GM23338 (cell line): ENCODE measurements around the gene GFRA1. TPM values are rescaled to one million over a fixed set of nuclear protein-coding genes. Genes with fewer than 3 reads are reported as not detected.

Source experiments
- ATAC-seq: fragments of 200-7000 bp; cut with Tn5 transposase; 3 replicates; pipeline ENCODE4 v1.9.1; 2020
- DNase-seq: peaks from one replicate; pipeline ENCODE4 v3.0.0-alpha.2; 2015; ENCODE audit warnings: low spot score
- H2AFZ ChIP-seq: fragments of 200-600 bp; sonication (generic); 2 replicates; pipeline ENCODE4 v1.8.0; 2016; ENCODE audit warnings: antibody characterized with exemption, mild to moderate bottlenecking, moderate library complexity
- H3F3A ChIP-seq: fragments of 200-600 bp; sonication (generic); replicated peaks from 2 replicates; pipeline ENCODE4 v1.8.0; 2017; ENCODE audit warnings: antibody characterized with exemption, mixed run types, low read depth
- H3K27ac ChIP-seq: fragments of 200-600 bp; sonication (generic); 2 replicates; pipeline ENCODE4 v1.6.1; 2016; ENCODE audit warnings: low read depth
- H3K27me3 ChIP-seq: fragments of 200-600 bp; sonication (generic); 2 replicates; pipeline ENCODE4 v1.8.0; 2016; ENCODE audit warnings: mild to moderate bottlenecking, mixed run types, moderate library complexity; ENCODE audit not compliant: insufficient read depth
- H3K36me3 ChIP-seq: fragments of 200-600 bp; sonication (generic); 2 replicates; pipeline ENCODE4 v1.8.0; 2016; ENCODE audit warnings: mild to moderate bottlenecking; ENCODE audit not compliant: insufficient read depth
- H3K4me1 ChIP-seq: fragments of 200-600 bp; sonication (generic); 2 replicates; pipeline ENCODE4 v1.8.0; 2016; ENCODE audit warnings: mild to moderate bottlenecking, moderate library complexity; ENCODE audit not compliant: insufficient read depth
- H3K4me2 ChIP-seq: fragments of 200-600 bp; sonication (generic); 2 replicates; pipeline ENCODE4 v1.7.1; 2017; ENCODE audit warnings: mixed run types
- H3K4me3 ChIP-seq: fragments of 200-600 bp; sonication (generic); 2 replicates; pipeline ENCODE4 v1.6.1; 2016; ENCODE audit warnings: mixed run types
- H3K79me2 ChIP-seq: fragments of 200-600 bp; sonication (generic); replicated peaks from 2 replicates; pipeline ENCODE4 v1.8.0; 2017; ENCODE audit warnings: mild to moderate bottlenecking; ENCODE audit not compliant: insufficient read depth
- H3K9me2 ChIP-seq: fragments of 200-600 bp; sonication (generic); 2 replicates; pipeline ENCODE4 v1.8.0; 2017; ENCODE audit not compliant: insufficient read depth
- H4K20me1 ChIP-seq: fragments of 200-600 bp; sonication (generic); replicated peaks from 2 replicates; pipeline ENCODE4 v1.8.0; 2017; ENCODE audit warnings: mild to moderate bottlenecking; ENCODE audit not compliant: insufficient read depth
- H3K27ac Mint-ChIP-seq: 2 replicates; pipeline ENCODE4 v1.8.0; 2020; ENCODE audit warnings: inconsistent platforms, mild to moderate bottlenecking, moderate library complexity, mixed read lengths
- H3K27me3 Mint-ChIP-seq: 3 replicates; pipeline ENCODE4 v1.8.0; 2022; ENCODE audit warnings: low read depth, mild to moderate bottlenecking, moderate library complexity, mixed read lengths, inconsistent platforms; ENCODE audit not compliant: insufficient read depth, poor library complexity
- H3K36me3 Mint-ChIP-seq: 3 replicates; pipeline ENCODE4 v1.8.0; 2021; ENCODE audit warnings: low read depth, mild to moderate bottlenecking, inconsistent platforms, moderate library complexity, mixed read lengths
- H3K4me1 Mint-ChIP-seq: 3 replicates; pipeline ENCODE4 v1.8.0; 2020; ENCODE audit warnings: mild to moderate bottlenecking, inconsistent platforms, mixed read lengths
- H3K4me3 Mint-ChIP-seq: 3 replicates; pipeline ENCODE4 v1.8.0; 2021; ENCODE audit warnings: moderate library complexity, mild to moderate bottlenecking, inconsistent platforms, mixed read lengths
- H3K9me3 Mint-ChIP-seq: 3 replicates; pipeline ENCODE4 v1.8.0; 2020; ENCODE audit warnings: moderate library complexity, mild to moderate bottlenecking, inconsistent platforms, mixed read lengths
- CREB1 ChIP-seq: fragments of 250-450 bp; sonication (Bioruptor Pico); IDR thresholded peaks from 2 replicates; pipeline ENCODE4 v1.5.0; 2020; ENCODE audit warnings: low read depth, mild to moderate bottlenecking, moderate library complexity
- ETS1 ChIP-seq: IDR thresholded peaks from 2 replicates; pipeline ENCODE4 v1.6.1; 2016; ENCODE audit warnings: antibody characterized with exemption
- EZH2 ChIP-seq: fragments of 200-600 bp; sonication (generic); IDR thresholded peaks from one replicate; pipeline ENCODE4 v1.8.0; 2017; ENCODE audit warnings: antibody characterized with exemption, mild to moderate bottlenecking, low read depth; ENCODE audit not compliant: unreplicated experiment
- REST ChIP-seq: IDR thresholded peaks from one replicate; pipeline ENCODE4 v1.6.1; 2018; ENCODE audit warnings: antibody characterized with exemption; ENCODE audit not compliant: unreplicated experiment
- STAT1 ChIP-seq: IDR thresholded peaks from one replicate; pipeline ENCODE4 v1.6.1; 2016; ENCODE audit warnings: antibody characterized with exemption; ENCODE audit not compliant: unreplicated experiment
- ZNF331 ChIP-seq: fragments of 250-450 bp; sonication (Bioruptor Pico); IDR thresholded peaks from 2 replicates; pipeline ENCODE4 v1.5.0; 2020; ENCODE audit warnings: low read depth, mild to moderate bottlenecking, moderate library complexity
- ZNF462 ChIP-seq: fragments of 250-450 bp; sonication (Bioruptor Pico); IDR thresholded peaks from 2 replicates; pipeline ENCODE4 v1.5.0; 2020; ENCODE audit warnings: mild to moderate bottlenecking, moderate library complexity
- polyA plus RNA-seq: library from polyadenylated mRNA; unstranded; fragments of >200 nt; fragmentation: Nextera tagmentation; extraction: Ambion mirVana; gene quantifications from 2 replicates; pipeline ENCODE4 v1.2.1, GENCODE V29; 2016
- total RNA-seq: library from RNA; depleted of rRNA; stranded (reverse); fragments of >200 nt; shearing (Covaris generic); gene quantifications from 2 replicates; pipeline ENCODE4 v1.2.3, GENCODE V29; 2014

GFRA1 gene
- total and polyA plus RNA-seq, 2 experiments from 2014 or later, result 1.4 to 2.8 TPM

GRCh38 chr10:116158036-116158435, 115.0 kb downstream of the GFRA1 start:
- TF ChIP-seq EZH2 (no peak), ZNF462 (no peak), REST (no peak), ZNF331 (CRISPR knock-in tag) (no peak), CREB1 (CRISPR knock-in tag) (no peak), STAT1 (no peak), ETS1 (no peak)
- peaks cover 2% of the 10 kb centered on the region; the same call in 1 of the 2 replicates for H3K36me3 ChIP-seq
- DNase-seq (no peak), ATAC-seq (no peak)
- peaks cover 5% of the 10 kb centered on the region; the same call in 2 of the 3 replicates for H3K9me3 Mint-ChIP-seq
- H3K4me1 ChIP-seq, result no peaks in the 10 kb centered on the region
- no peak overlapping the region for H3K4me3 Mint-ChIP-seq
- no peaks in the 10 kb centered on the region for H3K27me3 ChIP-seq
- no peaks in the 10 kb centered on the region; the same call in 2 of the 3 replicates for H3K4me1 Mint-ChIP-seq
- H3K4me2 ChIP-seq, result no peak overlapping the region
- no peak overlapping the region for H3K27ac ChIP-seq
- no peaks in the 10 kb centered on the region for H3K27me3 Mint-ChIP-seq
- H2AFZ ChIP-seq, result no peak overlapping the region
- no peaks in the 10 kb centered on the region for H3K36me3 Mint-ChIP-seq
- H3F3A ChIP-seq, result no peaks in the 10 kb centered on the region
- peaks cover 9% of the 10 kb centered on the region; the same call in 1 of the 2 replicates for H3K9me2 ChIP-seq
- H3K79me2 ChIP-seq, result no peaks in the 10 kb centered on the region
- no peak overlapping the region for H3K27ac Mint-ChIP-seq
- no peaks in the 10 kb centered on the region for H4K20me1 ChIP-seq
- no peak overlapping the region for H3K4me3 ChIP-seq
